ENCODE measurements around the gene ECSCR.
A peak's percentile ranks its signal among the peaks of the same experiment; 100 is the strongest.
"Not testable (repeated sequence)": the region's sequence is repeated elsewhere in the genome, so short reads cannot be mapped to it uniquely, and the experiment has no call there.

ECSCR gene

GRCh38 chr5:139462586-139463276 lies at the start of gene ECSCR:
ECSCR (minus strand) TSS chr5:139462743; CDS start chr5:139462670, 73 bp downstream.
- no peak for DNase-seq

- DNase-seq, result not testable (repeated sequence)
These were observed 42.2 kb upstream of the ECSCR start for GRCh38 chr5:139504722-139505121.

- not testable (repeated sequence) for DNase-seq
These were observed 41.3 kb upstream of the ECSCR start for GRCh38 chr5:139503879-139504278.

GRCh38 chr5:139503036-139503817 lies 40.7 kb upstream of the ECSCR start:
- not testable (repeated sequence) for DNase-seq

GRCh38 chr5:139501381-139501780 lies 38.8 kb upstream of the ECSCR start:
- no peak for DNase-seq

- no peak for DNase-seq
These were observed 33.3 kb upstream of the ECSCR start for GRCh38 chr5:139495638-139496435.

GRCh38 chr5:139494832-139495231 lies 32.3 kb upstream of the ECSCR start:
- no peak for DNase-seq

GRCh38 chr5:139494256-139494655 lies 31.7 kb upstream of the ECSCR start:
- no peak for DNase-seq

- DNase-seq, result peak in 1 of 2 experiments; percentile 35
These were observed 30.2 kb upstream of the ECSCR start for GRCh38 chr5:139492700-139493192.

- no peak for DNase-seq
These were observed 25.7 kb upstream of the ECSCR start for GRCh38 chr5:139488260-139488659.

- no peak for DNase-seq
These were observed 23.7 kb upstream of the ECSCR start for GRCh38 chr5:139486201-139486600.

GRCh38 chr5:139482890-139483208 lies 20.3 kb upstream of the ECSCR start:
- DNase-seq, result not testable (repeated sequence)

- DNase-seq, result peak; percentile 86 to 93
These were observed 19.7 kb upstream of the ECSCR start, which contains the start of gene STING1 for GRCh38 chr5:139482050-139482889. STING1 (minus strand) TSS chr5:139482758; CDS start chr5:139481704, 1,054 bp downstream.

- peak in 1 of 2 experiments; percentile 34 for DNase-seq
These were observed 19.1 kb upstream of the ECSCR start for GRCh38 chr5:139481580-139482049.

GRCh38 chr5:139481122-139481533 lies 18.6 kb upstream of the ECSCR start:
- no peak for DNase-seq

- not testable (repeated sequence) for DNase-seq
These were observed 17.2 kb upstream of the ECSCR start for GRCh38 chr5:139479729-139480128.

- DNase-seq, result not testable (repeated sequence)
These were observed 16.3 kb upstream of the ECSCR start for GRCh38 chr5:139478657-139479423.

GRCh38 chr5:139475865-139476617 lies 13.5 kb upstream of the ECSCR start:
- no peak for DNase-seq

GRCh38 chr5:139474890-139475791 lies 12.6 kb upstream of the ECSCR start:
- DNase-seq, result no peak
